Measurements from ENCODE around the gene MRTFB.

DNA sequence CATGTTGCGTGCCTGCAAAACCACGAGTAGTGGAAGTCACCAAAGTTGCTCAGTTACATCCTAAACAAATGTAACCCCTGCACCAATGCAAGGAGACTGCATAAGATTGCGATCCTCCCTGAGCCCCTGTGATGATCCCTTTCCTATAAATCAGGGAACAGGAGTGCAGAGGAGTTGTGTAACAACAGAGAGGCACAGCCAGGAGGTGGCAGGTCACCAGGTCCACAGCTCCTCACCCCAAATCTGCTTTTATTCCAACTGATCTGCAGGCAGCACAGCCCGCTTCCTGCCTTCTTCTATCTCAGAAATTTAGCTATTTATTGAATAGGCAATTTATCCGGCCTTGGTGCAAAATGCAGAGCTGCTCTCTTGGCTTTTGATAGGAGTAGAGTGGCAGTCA, 36.0 kb upstream of the MRTFB start:
- TF ChIP-seq CTCF (IDR thresholded peaks at IDR 0.05; ENCODE audit: low read length) (no peak), EZH2 (optimal IDR thresholded peaks at IDR 0.05; ENCODE audit: low read depth, low read length) (no peak), EZH2phosphoT487 (IDR thresholded peaks at IDR 0.05; ENCODE audit: low read length) (no peak)
